GM23338 (cell line): ENCODE data around the gene KDM5C. TPM values are rescaled to one million over a fixed set of nuclear protein-coding genes. Genes with fewer than 3 reads are reported as not detected.

Source experiments
- ATAC-seq: fragments of 200-7000 bp; cut with Tn5 transposase; 3 replicates; pipeline ENCODE4 v1.9.1; 2020
- DNase-seq: peaks from one replicate; pipeline ENCODE4 v3.0.0-alpha.2; 2015; ENCODE audit warnings: low spot score
- H2AFZ ChIP-seq: fragments of 200-600 bp; sonication (generic); 2 replicates; pipeline ENCODE4 v1.8.0; 2016; ENCODE audit warnings: antibody characterized with exemption, mild to moderate bottlenecking, moderate library complexity
- H3F3A ChIP-seq: fragments of 200-600 bp; sonication (generic); replicated peaks from 2 replicates; pipeline ENCODE4 v1.8.0; 2017; ENCODE audit warnings: antibody characterized with exemption, mixed run types, low read depth
- H3K27ac ChIP-seq: fragments of 200-600 bp; sonication (generic); 2 replicates; pipeline ENCODE4 v1.6.1; 2016; ENCODE audit warnings: low read depth
- H3K27me3 ChIP-seq: fragments of 200-600 bp; sonication (generic); 2 replicates; pipeline ENCODE4 v1.8.0; 2016; ENCODE audit warnings: mild to moderate bottlenecking, mixed run types, moderate library complexity; ENCODE audit not compliant: insufficient read depth
- H3K36me3 ChIP-seq: fragments of 200-600 bp; sonication (generic); 2 replicates; pipeline ENCODE4 v1.8.0; 2016; ENCODE audit warnings: mild to moderate bottlenecking; ENCODE audit not compliant: insufficient read depth
- H3K4me1 ChIP-seq: fragments of 200-600 bp; sonication (generic); 2 replicates; pipeline ENCODE4 v1.8.0; 2016; ENCODE audit warnings: mild to moderate bottlenecking, moderate library complexity; ENCODE audit not compliant: insufficient read depth
- H3K4me2 ChIP-seq: fragments of 200-600 bp; sonication (generic); 2 replicates; pipeline ENCODE4 v1.7.1; 2017; ENCODE audit warnings: mixed run types
- H3K4me3 ChIP-seq: fragments of 200-600 bp; sonication (generic); 2 replicates; pipeline ENCODE4 v1.6.1; 2016; ENCODE audit warnings: mixed run types
- H3K79me2 ChIP-seq: fragments of 200-600 bp; sonication (generic); replicated peaks from 2 replicates; pipeline ENCODE4 v1.8.0; 2017; ENCODE audit warnings: mild to moderate bottlenecking; ENCODE audit not compliant: insufficient read depth
- H3K9me2 ChIP-seq: fragments of 200-600 bp; sonication (generic); 2 replicates; pipeline ENCODE4 v1.8.0; 2017; ENCODE audit not compliant: insufficient read depth
- H4K20me1 ChIP-seq: fragments of 200-600 bp; sonication (generic); replicated peaks from 2 replicates; pipeline ENCODE4 v1.8.0; 2017; ENCODE audit warnings: mild to moderate bottlenecking; ENCODE audit not compliant: insufficient read depth
- H3K27ac Mint-ChIP-seq: 2 replicates; pipeline ENCODE4 v1.8.0; 2020; ENCODE audit warnings: inconsistent platforms, mild to moderate bottlenecking, moderate library complexity, mixed read lengths
- H3K27me3 Mint-ChIP-seq: 3 replicates; pipeline ENCODE4 v1.8.0; 2022; ENCODE audit warnings: low read depth, mild to moderate bottlenecking, moderate library complexity, mixed read lengths, inconsistent platforms; ENCODE audit not compliant: insufficient read depth, poor library complexity
- H3K36me3 Mint-ChIP-seq: 3 replicates; pipeline ENCODE4 v1.8.0; 2021; ENCODE audit warnings: low read depth, mild to moderate bottlenecking, inconsistent platforms, moderate library complexity, mixed read lengths
- H3K4me1 Mint-ChIP-seq: 3 replicates; pipeline ENCODE4 v1.8.0; 2020; ENCODE audit warnings: mild to moderate bottlenecking, inconsistent platforms, mixed read lengths
- H3K4me3 Mint-ChIP-seq: 3 replicates; pipeline ENCODE4 v1.8.0; 2021; ENCODE audit warnings: moderate library complexity, mild to moderate bottlenecking, inconsistent platforms, mixed read lengths
- H3K9me3 Mint-ChIP-seq: 3 replicates; pipeline ENCODE4 v1.8.0; 2020; ENCODE audit warnings: moderate library complexity, mild to moderate bottlenecking, inconsistent platforms, mixed read lengths
- CREB1 ChIP-seq: fragments of 250-450 bp; sonication (Bioruptor Pico); IDR thresholded peaks from 2 replicates; pipeline ENCODE4 v1.5.0; 2020; ENCODE audit warnings: low read depth, mild to moderate bottlenecking, moderate library complexity
- EZH2 ChIP-seq: fragments of 200-600 bp; sonication (generic); IDR thresholded peaks from one replicate; pipeline ENCODE4 v1.8.0; 2017; ENCODE audit warnings: antibody characterized with exemption, mild to moderate bottlenecking, low read depth; ENCODE audit not compliant: unreplicated experiment
- EZH2phosphoT487 ChIP-seq: fragments of 200-600 bp; sonication (generic); IDR thresholded peaks from one replicate; pipeline ENCODE4 v1.8.1; 2018; ENCODE audit warnings: antibody characterized with exemption; ENCODE audit not compliant: unreplicated experiment
- JUNB ChIP-seq: IDR thresholded peaks from one replicate; pipeline ENCODE4 v1.6.1; 2016; ENCODE audit warnings: antibody characterized with exemption; ENCODE audit not compliant: unreplicated experiment
- NANOG ChIP-seq: IDR thresholded peaks from 2 replicates; pipeline ENCODE4 v1.6.1; 2016; ENCODE audit warnings: antibody characterized with exemption, borderline replicate concordance
- POLR2AphosphoS5 ChIP-seq: IDR thresholded peaks from 2 replicates; pipeline ENCODE4 v1.6.1; 2016; ENCODE audit warnings: antibody characterized with exemption, low read depth
- STAT1 ChIP-seq: IDR thresholded peaks from one replicate; pipeline ENCODE4 v1.6.1; 2016; ENCODE audit warnings: antibody characterized with exemption; ENCODE audit not compliant: unreplicated experiment
- ZNF114 ChIP-seq: fragments of 250-450 bp; sonication (Bioruptor Pico); IDR thresholded peaks from 2 replicates; pipeline ENCODE4 v1.5.0; 2020; ENCODE audit warnings: mild to moderate bottlenecking, moderate library complexity
- ZNF331 ChIP-seq: fragments of 250-450 bp; sonication (Bioruptor Pico); IDR thresholded peaks from 2 replicates; pipeline ENCODE4 v1.5.0; 2020; ENCODE audit warnings: low read depth, mild to moderate bottlenecking, moderate library complexity
- polyA plus RNA-seq: library from polyadenylated mRNA; unstranded; fragments of >200 nt; fragmentation: Nextera tagmentation; extraction: Ambion mirVana; gene quantifications from 2 replicates; pipeline ENCODE4 v1.2.1, GENCODE V29; 2016
- total RNA-seq: library from RNA; depleted of rRNA; stranded (reverse); fragments of >200 nt; shearing (Covaris generic); gene quantifications from 2 replicates; pipeline ENCODE4 v1.2.3, GENCODE V29; 2014
- TF ChIP-seq, protein P1 (sequence below), 2 experiments: fragments of 200-600 bp in 1 of 2; sonication (generic) in 1 of 2; conservative IDR thresholded peaks; 2 replicates each; pipeline versions ENCODE4 v1.5.1 to v1.6.1; 2016 to 2017; ENCODE audit warnings: antibody characterized with exemption in 2 of 2, low read depth in 2 of 2, mild to moderate bottlenecking in 2 of 2, moderate library complexity in 1 of 2
- TF ChIP-seq, protein P2 (sequence below): IDR thresholded peaks from 2 replicates; pipeline ENCODE4 v1.6.1; 2016; ENCODE audit warnings: antibody characterized with exemption

The KDM5C gene
- total and polyA plus RNA-seq, 2 experiments from 2014 or later = 20.3 to 173 TPM

DNA sequence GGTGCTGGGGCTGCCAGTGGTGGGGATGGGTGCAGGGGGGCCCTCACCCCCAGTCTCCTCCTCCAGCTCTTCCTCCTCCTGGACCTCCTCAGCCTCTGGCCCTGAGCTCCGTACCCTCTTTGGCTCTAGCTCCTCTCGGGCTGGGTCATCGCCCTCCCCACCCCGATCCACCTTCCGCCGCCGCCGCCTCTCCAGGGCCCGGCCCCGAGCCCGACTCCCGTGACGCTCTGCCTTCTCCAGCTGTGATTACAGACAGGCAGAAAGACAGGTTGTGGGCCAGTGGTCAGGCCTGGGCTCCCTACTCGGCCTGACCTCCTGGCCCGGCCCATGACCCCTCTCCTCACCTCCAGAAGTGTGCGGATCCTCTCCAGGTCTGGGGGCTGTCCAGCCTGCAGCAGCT lies 31.9 kb downstream of the KDM5C start:
- Mint-ChIP-seq H3K27ac (no peak overlapping the region), H3K27me3 (peaks cover 2% of the 10 kb centered on the region), H3K4me1 (peaks cover 3% of the 10 kb centered on the region), H3K9me3 (no peaks in the 10 kb centered on the region), H3K4me3 (no peak overlapping the region), H3K36me3 (peaks cover 29% of the 10 kb centered on the region)
- no peak overlapping the region for H2AFZ ChIP-seq
- H3K9me2 ChIP-seq = no peaks in the 10 kb centered on the region
- no peaks in the 10 kb centered on the region for H3K4me1 ChIP-seq
- no peak overlapping the region for H3K4me3 ChIP-seq
- DNase-seq = no peak
- no peaks in the 10 kb centered on the region for H3K27me3 ChIP-seq
- H3K4me2 ChIP-seq = no peak overlapping the region
- H3F3A ChIP-seq = no peaks in the 10 kb centered on the region
- H3K79me2 ChIP-seq = no peaks in the 10 kb centered on the region
- H3K36me3 ChIP-seq = 0 out of 2 replicates have a peak, but pooled peaks cover 3% of the 10 kb centered on the region
- H3K27ac ChIP-seq = no peak overlapping the region
- no peaks in the 10 kb centered on the region; the same call in 1 of the 2 replicates for H4K20me1 ChIP-seq
- TF ChIP-seq JUNB (no peak), ZNF114 (no peak), NANOG (no peak), STAT1 (no peak), CREB1 (CRISPR knock-in tag) (no peak)
- no peak for ATAC-seq

DNA sequence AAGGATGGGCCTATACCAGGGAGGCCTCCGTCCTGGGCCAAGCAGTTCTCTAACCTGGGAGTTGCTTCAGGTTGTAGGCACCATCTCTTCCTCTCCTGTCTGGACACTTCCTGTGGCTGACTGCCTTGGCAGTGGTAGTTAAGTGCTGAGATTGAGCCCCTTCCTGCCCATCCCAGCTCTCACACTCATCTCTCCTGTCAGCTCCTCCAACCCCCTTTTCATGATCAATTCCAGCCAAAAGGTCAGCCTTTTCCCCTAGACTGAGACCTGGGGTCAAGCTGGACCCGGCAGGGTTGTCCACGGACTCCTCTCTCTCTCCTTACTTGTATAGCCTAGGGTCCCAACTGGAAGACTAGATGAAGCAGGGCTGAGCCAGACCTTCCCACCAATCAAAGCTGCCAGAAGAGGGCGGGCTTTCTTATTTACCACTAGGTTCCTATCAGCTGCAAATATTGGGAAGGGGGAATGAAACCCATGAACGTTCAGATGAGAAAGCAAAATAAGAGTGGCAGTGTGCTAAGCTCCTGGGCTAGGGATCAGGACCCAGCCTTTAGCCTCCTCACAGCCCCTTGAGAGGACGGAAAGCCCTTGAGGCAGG lies 34.5 kb downstream of the KDM5C start:
- Mint-ChIP-seq H3K4me1 (peaks cover 3% of the 10 kb centered on the region), H3K36me3 (peaks cover 9% of the 10 kb centered on the region; the same call in 2 of the 3 replicates), H3K27me3 (peaks cover 2% of the 10 kb centered on the region), H3K4me3 (no peak overlapping the region), H3K9me3 (no peaks in the 10 kb centered on the region), H3K27ac (peak overlapping the region; percentile 47)
- ATAC-seq (peak; percentile 87), DNase-seq (peak; percentile 67)
- Histone ChIP-seq H3K9me2 (no peaks in the 10 kb centered on the region), H3K4me3 (no peak overlapping the region), H4K20me1 (no peaks in the 10 kb centered on the region; the same call in 1 of the 2 replicates), H3K79me2 (no peaks in the 10 kb centered on the region), H3K27ac (no peak overlapping the region), H3K4me1 (no peaks in the 10 kb centered on the region), H3K36me3 (no peaks in the 10 kb centered on the region), H3F3A (no peaks in the 10 kb centered on the region), H2AFZ (no peak overlapping the region), H3K4me2 (no peak overlapping the region), H3K27me3 (no peaks in the 10 kb centered on the region)
- TF ChIP-seq STAT1 (no peak), EZH2 (no peak), ZNF114 (no peak)
- TF ChIP-seq, protein P1, sequence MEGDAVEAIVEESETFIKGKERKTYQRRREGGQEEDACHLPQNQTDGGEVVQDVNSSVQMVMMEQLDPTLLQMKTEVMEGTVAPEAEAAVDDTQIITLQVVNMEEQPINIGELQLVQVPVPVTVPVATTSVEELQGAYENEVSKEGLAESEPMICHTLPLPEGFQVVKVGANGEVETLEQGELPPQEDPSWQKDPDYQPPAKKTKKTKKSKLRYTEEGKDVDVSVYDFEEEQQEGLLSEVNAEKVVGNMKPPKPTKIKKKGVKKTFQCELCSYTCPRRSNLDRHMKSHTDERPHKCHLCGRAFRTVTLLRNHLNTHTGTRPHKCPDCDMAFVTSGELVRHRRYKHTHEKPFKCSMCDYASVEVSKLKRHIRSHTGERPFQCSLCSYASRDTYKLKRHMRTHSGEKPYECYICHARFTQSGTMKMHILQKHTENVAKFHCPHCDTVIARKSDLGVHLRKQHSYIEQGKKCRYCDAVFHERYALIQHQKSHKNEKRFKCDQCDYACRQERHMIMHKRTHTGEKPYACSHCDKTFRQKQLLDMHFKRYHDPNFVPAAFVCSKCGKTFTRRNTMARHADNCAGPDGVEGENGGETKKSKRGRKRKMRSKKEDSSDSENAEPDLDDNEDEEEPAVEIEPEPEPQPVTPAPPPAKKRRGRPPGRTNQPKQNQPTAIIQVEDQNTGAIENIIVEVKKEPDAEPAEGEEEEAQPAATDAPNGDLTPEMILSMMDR (conservative IDR thresholded peaks at IDR 0.05; ENCODE audit: low read depth in 2 of 2) = peak; percentile 59 to 62

DNA sequence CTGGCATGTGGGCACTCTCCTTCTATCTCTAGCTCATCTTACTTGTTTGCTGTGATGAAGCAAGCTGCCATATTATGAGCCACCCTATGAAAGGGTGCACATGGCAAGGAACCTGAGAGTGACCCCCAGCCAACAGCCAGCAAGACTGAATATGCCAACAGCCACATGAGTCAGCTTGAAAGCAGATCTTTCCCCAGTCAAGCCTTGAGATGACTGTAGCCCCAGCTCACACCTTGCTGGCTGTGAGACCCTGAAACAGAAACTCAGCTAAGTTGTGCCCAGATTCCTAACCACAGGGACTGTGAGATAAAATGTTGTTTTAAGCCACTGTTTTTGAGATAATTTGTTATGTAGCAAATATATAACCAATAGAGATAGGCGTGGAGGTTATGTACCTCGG lies 36.2 kb downstream of the KDM5C start:
- Histone ChIP-seq H4K20me1 (no peaks in the 10 kb centered on the region; the same call in 1 of the 2 replicates), H3K9me2 (no peaks in the 10 kb centered on the region), H3K4me1 (no peaks in the 10 kb centered on the region), H3K79me2 (no peaks in the 10 kb centered on the region), H3K27ac (no peak overlapping the region), H3K4me3 (no peak overlapping the region), H3F3A (no peaks in the 10 kb centered on the region), H2AFZ (no peak overlapping the region), H3K27me3 (no peaks in the 10 kb centered on the region), H3K36me3 (no peaks in the 10 kb centered on the region), H3K4me2 (no peak overlapping the region)
- no peak for DNase-seq
- no peaks in the 10 kb centered on the region for H3K9me3 Mint-ChIP-seq
- no peaks in the 10 kb centered on the region; the same call in 2 of the 3 replicates for H3K36me3 Mint-ChIP-seq
- H3K27me3 Mint-ChIP-seq = peaks cover 2% of the 10 kb centered on the region
- H3K4me1 Mint-ChIP-seq = peaks cover 3% of the 10 kb centered on the region
- no peak overlapping the region for H3K27ac Mint-ChIP-seq
- no peak for ATAC-seq
- no peak overlapping the region for H3K4me3 Mint-ChIP-seq
- TF ChIP-seq EZH2phosphoT487 (no peak), CREB1 (CRISPR knock-in tag) (no peak), STAT1 (no peak), POLR2AphosphoS5 (no peak), ZNF331 (no peak), EZH2 (no peak), JUNB (no peak)
- TF ChIP-seq, protein P1 (conservative IDR thresholded peaks at IDR 0.05; ENCODE audit: low read depth in 2 of 2) = no peak
- TF ChIP-seq, protein P2, sequence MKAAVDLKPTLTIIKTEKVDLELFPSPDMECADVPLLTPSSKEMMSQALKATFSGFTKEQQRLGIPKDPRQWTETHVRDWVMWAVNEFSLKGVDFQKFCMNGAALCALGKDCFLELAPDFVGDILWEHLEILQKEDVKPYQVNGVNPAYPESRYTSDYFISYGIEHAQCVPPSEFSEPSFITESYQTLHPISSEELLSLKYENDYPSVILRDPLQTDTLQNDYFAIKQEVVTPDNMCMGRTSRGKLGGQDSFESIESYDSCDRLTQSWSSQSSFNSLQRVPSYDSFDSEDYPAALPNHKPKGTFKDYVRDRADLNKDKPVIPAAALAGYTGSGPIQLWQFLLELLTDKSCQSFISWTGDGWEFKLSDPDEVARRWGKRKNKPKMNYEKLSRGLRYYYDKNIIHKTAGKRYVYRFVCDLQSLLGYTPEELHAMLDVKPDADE = no peak
